Mucosa of stomach (tissue), 1 donor: Measurements from ENCODE around the gene FGD4.
"Not testable (repeated sequence)": the region's sequence is repeated elsewhere in the genome, so short reads cannot be mapped to it uniquely, and the experiment has no call there.

Source experiments
- H3K27me3 ChIP-seq: one replicate; pipeline ENCODE4 v1.7.0; 2013; ENCODE audit warnings: mild to moderate bottlenecking, low read length; ENCODE audit not compliant: control insufficient read depth, insufficient read depth
- H3K36me3 ChIP-seq: one replicate; pipeline ENCODE4 v1.7.0; 2013; ENCODE audit warnings: low read length; ENCODE audit not compliant: control insufficient read depth, insufficient read depth
- H3K4me1 ChIP-seq: one replicate; pipeline ENCODE4 v1.7.0; 2013; ENCODE audit warnings: mild to moderate bottlenecking, low read length; ENCODE audit not compliant: control insufficient read depth, insufficient read depth
- H3K4me3 ChIP-seq: one replicate; pipeline ENCODE4 v1.7.0; 2013; ENCODE audit warnings: low read length
- H3K9ac ChIP-seq: one replicate; pipeline ENCODE4 v1.7.0; 2013; ENCODE audit warnings: mild to moderate bottlenecking, low read length, moderate library complexity
- H3K9me3 ChIP-seq: one replicate; pipeline ENCODE4 v1.7.0; 2013; ENCODE audit warnings: mild to moderate bottlenecking, low read length, moderate library complexity; ENCODE audit not compliant: control insufficient read depth
- donor health status: Pancreatic carcinoma.

FGD4 gene

GRCh38 chr12:32503730-32504129, 104.4 kb downstream of the FGD4 start:
- Histone ChIP-seq H3K27me3 (no peaks in the 10 kb centered on the region), H3K36me3 (no peaks in the 10 kb centered on the region), H3K4me3 (no peak overlapping the region), H3K9ac (no peak overlapping the region), H3K9me3 (no peaks in the 10 kb centered on the region), H3K4me1 (peaks cover 50% of the 10 kb centered on the region)

GRCh38 chr12:32504591-32504990, 105.2 kb downstream of the FGD4 start:
- H3K36me3 ChIP-seq = no peaks in the 10 kb centered on the region
- peaks cover 46% of the 10 kb centered on the region for H3K4me1 ChIP-seq
- H3K9ac ChIP-seq = no peak overlapping the region
- H3K27me3 ChIP-seq = no peaks in the 10 kb centered on the region
- H3K9me3 ChIP-seq = no peaks in the 10 kb centered on the region
- no peak overlapping the region for H3K4me3 ChIP-seq

- Histone ChIP-seq H3K4me1 (peaks cover 44% of the 10 kb centered on the region), H3K36me3 (no peaks in the 10 kb centered on the region), H3K4me3 (no peak overlapping the region), H3K9me3 (no peaks in the 10 kb centered on the region), H3K9ac (no peak overlapping the region), H3K27me3 (no peaks in the 10 kb centered on the region)
Measured at GRCh38 chr12:32505067-32505945, 105.9 kb downstream of the FGD4 start.

DNA sequence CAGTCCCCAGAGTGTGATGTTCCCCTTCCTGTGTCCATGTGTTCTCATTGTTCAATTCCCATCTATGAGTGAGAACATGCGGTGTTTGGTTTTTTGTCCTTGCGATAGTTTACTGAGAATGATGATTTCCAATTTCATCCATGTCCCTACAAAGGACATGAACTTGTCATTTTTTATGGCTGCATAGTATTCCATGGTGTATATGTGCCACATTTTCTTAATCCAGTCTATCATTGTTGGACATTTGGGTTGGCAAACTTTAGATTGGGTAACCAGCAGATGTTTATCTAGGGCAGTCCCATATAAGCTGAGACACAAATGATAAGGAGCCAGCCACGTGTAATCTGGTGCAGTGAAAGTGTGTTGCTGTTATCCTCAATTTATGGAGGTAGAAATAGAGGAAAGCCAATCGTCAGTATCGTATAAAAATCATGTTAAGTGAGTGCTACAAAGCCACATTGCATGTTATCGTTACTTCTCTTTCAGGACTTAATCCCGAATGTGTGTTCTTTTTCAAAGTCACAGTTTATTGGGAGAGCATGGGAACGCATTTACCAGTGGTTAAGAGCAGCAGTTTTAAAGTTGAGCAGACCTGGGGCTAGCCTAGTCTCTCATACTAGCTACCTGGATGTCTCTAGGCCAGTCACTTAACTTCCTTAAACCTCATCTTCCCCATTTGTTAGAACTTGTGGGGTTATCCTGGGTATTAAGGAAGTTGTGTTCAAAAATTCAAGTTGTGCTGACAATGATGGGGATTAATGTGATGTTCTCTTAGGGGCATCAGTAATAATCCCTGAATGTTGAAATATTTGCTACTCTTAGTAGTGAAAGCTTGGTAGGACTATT, 108.0 kb downstream of the FGD4 start:
- not testable (repeated sequence) for H3K9ac ChIP-seq, H3K27me3 ChIP-seq, H3K9me3 ChIP-seq, H3K4me3 ChIP-seq, H3K36me3 ChIP-seq
- H3K4me1 ChIP-seq = peaks cover 31% of the 10 kb centered on the region

GRCh38 chr12:32507942-32508320, 108.6 kb downstream of the FGD4 start:
- Histone ChIP-seq H3K9ac (no peak overlapping the region), H3K4me1 (peaks cover 25% of the 10 kb centered on the region), H3K9me3 (no peaks in the 10 kb centered on the region), H3K4me3 (no peak overlapping the region), H3K27me3 (no peaks in the 10 kb centered on the region), H3K36me3 (no peaks in the 10 kb centered on the region)

DNA sequence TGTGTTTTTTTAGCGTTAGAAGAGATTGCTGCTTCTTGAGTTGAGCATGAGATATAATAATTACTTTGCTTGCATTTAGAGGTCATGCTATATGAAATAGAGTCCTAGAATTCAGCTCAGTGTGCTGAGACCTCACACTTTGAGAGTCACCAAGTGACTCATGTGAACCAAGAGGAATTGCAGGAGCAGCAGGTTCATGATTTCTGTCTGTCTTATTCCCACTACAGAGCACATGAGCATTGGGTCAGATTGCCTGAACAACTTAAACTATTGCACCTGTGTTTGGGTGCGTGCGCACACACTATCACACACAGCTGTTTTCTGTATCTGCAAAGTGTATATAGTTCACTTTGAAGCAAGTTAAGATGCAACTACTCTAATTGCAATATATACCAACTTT, 109.3 kb downstream of the FGD4 start:
- H3K36me3 ChIP-seq = no peaks in the 10 kb centered on the region
- H3K9ac ChIP-seq = no peak overlapping the region
- H3K4me3 ChIP-seq = no peak overlapping the region
- H3K27me3 ChIP-seq = no peaks in the 10 kb centered on the region
- peaks cover 24% of the 10 kb centered on the region for H3K4me1 ChIP-seq
- no peaks in the 10 kb centered on the region for H3K9me3 ChIP-seq

- H3K36me3 ChIP-seq = no peaks in the 10 kb centered on the region
- no peaks in the 10 kb centered on the region for H3K9me3 ChIP-seq
- H3K27me3 ChIP-seq = no peaks in the 10 kb centered on the region
- H3K4me1 ChIP-seq = peaks cover 16% of the 10 kb centered on the region
- H3K9ac ChIP-seq = no peak overlapping the region
- H3K4me3 ChIP-seq = no peak overlapping the region
Measured at GRCh38 chr12:32509328-32510091, 110.2 kb downstream of the FGD4 start.

GRCh38 chr12:32511976-32512375, 112.6 kb downstream of the FGD4 start:
- H3K36me3 ChIP-seq = not testable (repeated sequence)

DNA sequence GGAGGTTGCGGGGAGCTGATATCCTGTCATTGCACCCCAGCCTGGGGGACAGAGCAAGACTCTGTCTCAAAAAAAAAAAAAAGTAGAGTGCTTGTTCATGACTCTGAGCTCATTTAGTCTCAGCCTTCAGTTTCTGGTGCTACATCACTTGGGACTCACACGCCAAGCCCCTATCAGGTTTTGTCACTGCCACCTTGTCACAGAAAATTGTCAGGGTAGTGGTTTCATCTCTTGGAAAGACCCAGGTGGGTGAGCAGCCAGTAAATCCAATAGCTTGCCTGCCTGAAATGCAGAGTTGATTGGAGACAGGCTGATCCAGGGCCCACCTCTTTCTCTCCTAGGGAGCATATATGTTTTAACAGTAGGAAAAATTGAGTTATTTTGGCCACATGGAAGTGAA, 113.0 kb downstream of the FGD4 start:
- Histone ChIP-seq H3K9me3 (no peaks in the 10 kb centered on the region), H3K36me3 (no peaks in the 10 kb centered on the region), H3K9ac (no peak overlapping the region), H3K4me1 (peaks cover 22% of the 10 kb centered on the region), H3K27me3 (no peaks in the 10 kb centered on the region), H3K4me3 (no peak overlapping the region)

More at GRCh38 chr12:32511976-32512375, 112.6 kb downstream of the FGD4 start:
- H3K9ac ChIP-seq, H3K27me3 ChIP-seq, H3K9me3 ChIP-seq, H3K4me3 ChIP-seq: not testable (repeated sequence)
- H3K4me1 ChIP-seq = peaks cover 22% of the 10 kb centered on the region

- Histone ChIP-seq H3K27me3 (no peaks in the 10 kb centered on the region), H3K9ac (no peak overlapping the region), H3K9me3 (no peaks in the 10 kb centered on the region), H3K4me3 (no peak overlapping the region), H3K4me1 (peaks cover 19% of the 10 kb centered on the region), H3K36me3 (no peaks in the 10 kb centered on the region)
Measured at GRCh38 chr12:32512910-32513309, 113.6 kb downstream of the FGD4 start.

- Histone ChIP-seq H3K36me3 (no peaks in the 10 kb centered on the region), H3K4me1 (peaks cover 11% of the 10 kb centered on the region), H3K9me3 (no peaks in the 10 kb centered on the region), H3K4me3 (no peak overlapping the region), H3K27me3 (no peaks in the 10 kb centered on the region), H3K9ac (no peak overlapping the region)
Measured at GRCh38 chr12:32515137-32515873, 115.9 kb downstream of the FGD4 start.
